22Rv1 (cell line): ENCODE measurements around the gene SPEF2.
A peak's percentile ranks its signal among the peaks of the same experiment; 100 is the strongest.

Experiments used
- H3K27ac ChIP-seq: fragments of 450-650 bp; 2 replicates; pipeline ENCODE4 v1.5.1; 2017
- ZFX ChIP-seq: fragments of 450-650 bp; IDR thresholded peaks from 2 replicates; pipeline ENCODE4 v1.6.1; 2017; ENCODE audit warnings: antibody characterized with exemption, borderline replicate concordance
- TF ChIP-seq, protein P1 (sequence below): fragments of 450-650 bp; IDR thresholded peaks from 2 replicates; pipeline ENCODE4 v1.5.1; 2017; ENCODE audit warnings: mild to moderate bottlenecking

SPEF2 gene, protein sequence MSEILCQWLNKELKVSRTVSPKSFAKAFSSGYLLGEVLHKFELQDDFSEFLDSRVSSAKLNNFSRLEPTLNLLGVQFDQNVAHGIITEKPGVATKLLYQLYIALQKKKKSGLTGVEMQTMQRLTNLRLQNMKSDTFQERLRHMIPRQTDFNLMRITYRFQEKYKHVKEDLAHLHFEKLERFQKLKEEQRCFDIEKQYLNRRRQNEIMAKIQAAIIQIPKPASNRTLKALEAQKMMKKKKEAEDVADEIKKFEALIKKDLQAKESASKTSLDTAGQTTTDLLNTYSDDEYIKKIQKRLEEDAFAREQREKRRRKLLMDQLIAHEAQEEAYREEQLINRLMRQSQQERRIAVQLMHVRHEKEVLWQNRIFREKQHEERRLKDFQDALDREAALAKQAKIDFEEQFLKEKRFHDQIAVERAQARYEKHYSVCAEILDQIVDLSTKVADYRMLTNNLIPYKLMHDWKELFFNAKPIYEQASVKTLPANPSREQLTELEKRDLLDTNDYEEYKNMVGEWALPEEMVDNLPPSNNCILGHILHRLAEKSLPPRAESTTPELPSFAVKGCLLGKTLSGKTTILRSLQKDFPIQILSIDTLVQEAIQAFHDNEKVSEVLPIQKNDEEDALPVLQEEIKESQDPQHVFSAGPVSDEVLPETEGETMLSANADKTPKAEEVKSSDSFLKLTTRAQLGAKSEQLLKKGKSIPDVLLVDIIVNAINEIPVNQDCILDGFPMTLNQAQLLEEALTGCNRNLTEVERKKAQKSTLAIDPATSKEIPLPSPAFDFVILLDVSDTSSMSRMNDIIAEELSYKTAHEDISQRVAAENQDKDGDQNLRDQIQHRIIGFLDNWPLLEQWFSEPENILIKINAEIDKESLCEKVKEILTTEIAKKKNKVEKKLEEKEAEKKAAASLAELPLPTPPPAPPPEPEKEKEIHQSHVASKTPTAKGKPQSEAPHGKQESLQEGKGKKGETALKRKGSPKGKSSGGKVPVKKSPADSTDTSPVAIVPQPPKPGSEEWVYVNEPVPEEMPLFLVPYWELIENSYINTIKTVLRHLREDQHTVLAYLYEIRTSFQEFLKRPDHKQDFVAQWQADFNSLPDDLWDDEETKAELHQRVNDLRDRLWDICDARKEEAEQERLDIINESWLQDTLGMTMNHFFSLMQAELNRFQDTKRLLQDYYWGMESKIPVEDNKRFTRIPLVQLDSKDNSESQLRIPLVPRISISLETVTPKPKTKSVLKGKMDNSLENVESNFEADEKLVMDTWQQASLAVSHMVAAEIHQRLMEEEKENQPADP (N-terminal part only)

DNA sequence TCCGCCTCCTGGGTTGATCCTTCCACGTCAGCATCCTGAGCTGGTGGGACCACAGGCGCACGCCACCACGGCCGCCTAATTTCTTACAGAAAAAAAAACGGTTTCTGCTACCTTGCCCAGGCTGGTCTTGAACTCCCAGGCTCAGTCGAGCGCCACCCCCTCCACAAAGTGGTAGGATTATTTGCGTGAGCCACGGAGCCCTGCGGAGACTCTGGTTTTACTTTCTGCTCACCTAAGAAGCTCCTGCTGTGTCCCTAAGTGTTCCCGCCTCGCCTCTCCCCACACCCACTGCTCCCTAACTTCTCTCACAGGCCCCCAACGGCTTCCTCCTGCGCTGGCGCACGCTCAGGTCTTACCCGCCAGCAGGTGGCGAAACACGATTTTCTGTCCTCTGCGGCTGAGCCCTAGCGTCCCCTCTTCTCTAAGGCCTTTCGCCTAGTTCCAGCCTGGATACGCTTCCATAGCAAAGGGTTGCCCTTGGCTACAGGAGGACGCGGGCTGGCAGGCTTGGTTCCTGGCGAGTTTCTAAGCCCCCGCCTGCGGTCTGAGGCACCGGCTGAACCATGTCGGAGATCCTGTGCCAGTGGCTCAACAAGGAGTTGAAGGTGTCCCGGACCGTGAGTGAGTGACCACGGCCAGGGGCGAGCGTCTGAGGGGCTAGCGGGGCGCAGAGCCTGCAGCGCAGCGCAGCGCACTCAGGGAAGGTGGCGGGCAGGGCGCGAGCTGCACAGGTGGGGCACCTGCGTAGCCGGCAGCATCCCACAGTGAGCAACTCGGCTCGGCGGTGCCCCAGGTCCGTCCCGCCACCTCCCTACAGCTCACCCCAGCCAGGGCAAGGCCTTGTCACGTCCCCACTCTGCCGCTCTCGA, at the start of gene SPEF2:
Gene SPEF2 (plus strand): TSS at position 429 of the 869 bp plus-strand sequence. CDS start 135 bp downstream, at position 564.
- H3K27ac ChIP-seq, result 0 out of 2 replicates have a peak within 1 kb of the TSS, but pooled peaks have one; percentile 35
- no peak for TF ChIP-seq ZFX
- TF ChIP-seq, protein P1, sequence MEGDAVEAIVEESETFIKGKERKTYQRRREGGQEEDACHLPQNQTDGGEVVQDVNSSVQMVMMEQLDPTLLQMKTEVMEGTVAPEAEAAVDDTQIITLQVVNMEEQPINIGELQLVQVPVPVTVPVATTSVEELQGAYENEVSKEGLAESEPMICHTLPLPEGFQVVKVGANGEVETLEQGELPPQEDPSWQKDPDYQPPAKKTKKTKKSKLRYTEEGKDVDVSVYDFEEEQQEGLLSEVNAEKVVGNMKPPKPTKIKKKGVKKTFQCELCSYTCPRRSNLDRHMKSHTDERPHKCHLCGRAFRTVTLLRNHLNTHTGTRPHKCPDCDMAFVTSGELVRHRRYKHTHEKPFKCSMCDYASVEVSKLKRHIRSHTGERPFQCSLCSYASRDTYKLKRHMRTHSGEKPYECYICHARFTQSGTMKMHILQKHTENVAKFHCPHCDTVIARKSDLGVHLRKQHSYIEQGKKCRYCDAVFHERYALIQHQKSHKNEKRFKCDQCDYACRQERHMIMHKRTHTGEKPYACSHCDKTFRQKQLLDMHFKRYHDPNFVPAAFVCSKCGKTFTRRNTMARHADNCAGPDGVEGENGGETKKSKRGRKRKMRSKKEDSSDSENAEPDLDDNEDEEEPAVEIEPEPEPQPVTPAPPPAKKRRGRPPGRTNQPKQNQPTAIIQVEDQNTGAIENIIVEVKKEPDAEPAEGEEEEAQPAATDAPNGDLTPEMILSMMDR, result peak; percentile 91

- TF ChIP-seq, protein P1, result no peak
- TF ChIP-seq ZFX, result no peak
- no peak overlapping the region for H3K27ac ChIP-seq
Observed at GRCh38 chr5:35575578-35575977, 42.1 kb upstream of the SPEF2 start.

- no peak for TF ChIP-seq ZFX
- TF ChIP-seq, protein P1, result no peak
Observed at GRCh38 chr5:35587419-35587818, 30.2 kb upstream of the SPEF2 start.

DNA sequence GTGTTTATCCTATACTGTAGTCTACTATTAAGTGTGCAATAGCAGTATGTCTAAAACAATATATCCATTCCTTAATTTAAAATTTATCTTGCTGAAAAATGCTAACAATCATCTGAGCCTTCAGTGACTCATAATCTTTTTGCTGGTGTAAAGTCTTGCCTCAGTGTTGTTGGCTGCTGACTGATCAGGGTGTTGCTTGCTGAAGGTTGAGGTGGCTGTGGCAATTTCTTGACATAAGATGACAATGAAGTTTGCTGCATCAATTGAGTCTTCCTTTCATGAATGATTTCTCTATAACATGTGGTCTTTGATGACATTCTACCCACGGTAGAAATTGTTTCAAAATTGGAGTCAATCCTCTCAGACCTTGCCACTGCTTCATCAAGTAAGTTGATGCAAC, 24.3 kb upstream of the SPEF2 start:
- TF ChIP-seq, protein P1, result no peak
- TF ChIP-seq ZFX, result no peak
- no peak overlapping the region for H3K27ac ChIP-seq

More at GRCh38 chr5:35587419-35587818, 30.2 kb upstream of the SPEF2 start:
- no peak overlapping the region for H3K27ac ChIP-seq

DNA sequence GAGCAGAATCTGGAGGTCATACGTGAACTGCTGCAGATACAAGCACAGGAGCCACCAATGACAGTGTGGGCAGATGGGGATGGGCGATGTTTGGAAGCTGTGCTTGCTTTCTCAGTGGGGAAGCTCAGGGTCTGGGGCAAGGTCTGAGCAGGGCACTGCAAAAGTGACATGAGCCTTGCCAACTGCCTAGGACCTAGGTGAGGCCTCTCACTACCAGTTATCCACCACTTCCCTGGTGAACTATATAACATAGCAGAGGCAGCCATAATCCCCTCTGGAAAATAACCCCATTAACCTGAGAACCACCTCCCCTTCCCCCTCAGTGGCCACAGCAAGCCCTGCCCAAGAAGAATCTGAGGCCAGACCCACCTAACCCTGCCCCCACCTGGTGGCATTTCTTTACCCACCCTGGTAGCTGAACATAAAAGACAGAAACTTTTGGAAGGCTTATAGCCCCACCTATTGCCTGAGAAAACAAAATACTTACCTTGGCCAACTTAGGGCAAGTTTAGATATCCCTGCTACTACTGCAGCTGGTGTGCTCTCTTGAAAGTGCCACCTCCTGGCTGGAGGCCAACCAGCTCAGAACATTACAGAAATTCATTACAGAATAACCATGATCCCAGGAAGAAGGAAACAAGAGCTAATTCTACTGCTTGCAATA, 18.8 kb upstream of the SPEF2 start:
- TF ChIP-seq, protein P1, result peak; percentile 32
- TF ChIP-seq ZFX, result no peak
- no peak overlapping the region for H3K27ac ChIP-seq

GRCh38 chr5:35600591-35600990, 17.1 kb upstream of the SPEF2 start:
- H3K27ac ChIP-seq, result no peak overlapping the region
- TF ChIP-seq, protein P1, result no peak
- TF ChIP-seq ZFX, result no peak
